Nucleus accumbens (tissue), 56 donors: ENCODE measurements around the gene FOXL3.

ENCODE experiments used
- DNase-seq, 56 donors: peaks; one replicate each; lab custom pipeline; 2025; lab: John Stamatoyannopoulos, UW

The FOXL3 gene

DNA sequence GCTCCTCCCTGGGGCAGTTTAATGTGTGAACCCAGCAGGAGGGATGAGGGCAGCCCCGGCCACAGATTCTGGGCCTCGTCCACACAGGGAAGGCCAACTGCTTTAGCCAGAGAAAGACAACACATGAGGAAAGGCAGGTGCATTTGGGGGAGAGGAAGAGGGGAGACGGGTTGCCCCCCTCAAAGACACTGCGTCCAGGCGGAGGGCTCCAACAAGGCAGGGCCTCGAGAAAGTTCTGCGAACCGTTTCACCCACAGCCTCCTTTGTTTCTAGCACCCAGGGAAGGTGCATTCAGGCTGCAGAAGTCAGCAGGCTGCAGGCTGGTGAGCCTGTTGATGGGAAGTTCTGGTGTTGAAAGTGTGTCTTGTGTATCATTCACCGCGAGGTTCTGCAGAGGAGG lies 10.1 kb downstream of the FOXL3 start:
- DNase-seq, result no peak

DNA sequence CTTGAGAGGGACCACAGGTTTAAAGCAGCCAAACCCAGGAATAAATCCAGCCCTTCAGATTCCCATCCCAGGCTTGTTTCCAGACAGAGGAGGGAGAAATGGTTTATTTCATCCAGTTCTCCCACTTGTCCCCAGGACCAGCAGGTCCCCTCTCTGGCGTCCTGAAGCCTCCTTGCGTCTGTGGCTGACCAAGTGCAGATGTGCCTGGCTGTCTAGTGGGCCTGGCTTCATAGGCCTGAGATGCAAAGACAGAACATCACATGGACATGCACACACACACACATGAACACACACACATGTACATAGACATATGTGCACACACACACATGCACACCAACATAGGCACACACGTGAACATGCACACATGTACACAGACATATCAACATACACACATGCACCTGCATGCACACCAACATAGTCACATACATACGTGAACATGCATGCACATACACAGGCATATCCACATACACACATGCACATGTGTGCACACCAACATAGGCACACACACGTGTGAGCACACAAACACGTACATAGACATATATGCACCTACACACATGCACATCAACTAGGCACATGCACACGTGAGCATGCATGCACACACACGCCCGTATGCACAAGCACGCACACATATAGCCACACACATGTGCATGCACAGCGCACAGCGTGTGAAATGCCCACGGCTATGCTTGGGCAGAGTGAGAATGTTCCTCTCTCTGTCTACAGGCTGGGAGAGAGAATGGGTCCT lies 10.7 kb downstream of the FOXL3 start:
- no peak for DNase-seq

DNA sequence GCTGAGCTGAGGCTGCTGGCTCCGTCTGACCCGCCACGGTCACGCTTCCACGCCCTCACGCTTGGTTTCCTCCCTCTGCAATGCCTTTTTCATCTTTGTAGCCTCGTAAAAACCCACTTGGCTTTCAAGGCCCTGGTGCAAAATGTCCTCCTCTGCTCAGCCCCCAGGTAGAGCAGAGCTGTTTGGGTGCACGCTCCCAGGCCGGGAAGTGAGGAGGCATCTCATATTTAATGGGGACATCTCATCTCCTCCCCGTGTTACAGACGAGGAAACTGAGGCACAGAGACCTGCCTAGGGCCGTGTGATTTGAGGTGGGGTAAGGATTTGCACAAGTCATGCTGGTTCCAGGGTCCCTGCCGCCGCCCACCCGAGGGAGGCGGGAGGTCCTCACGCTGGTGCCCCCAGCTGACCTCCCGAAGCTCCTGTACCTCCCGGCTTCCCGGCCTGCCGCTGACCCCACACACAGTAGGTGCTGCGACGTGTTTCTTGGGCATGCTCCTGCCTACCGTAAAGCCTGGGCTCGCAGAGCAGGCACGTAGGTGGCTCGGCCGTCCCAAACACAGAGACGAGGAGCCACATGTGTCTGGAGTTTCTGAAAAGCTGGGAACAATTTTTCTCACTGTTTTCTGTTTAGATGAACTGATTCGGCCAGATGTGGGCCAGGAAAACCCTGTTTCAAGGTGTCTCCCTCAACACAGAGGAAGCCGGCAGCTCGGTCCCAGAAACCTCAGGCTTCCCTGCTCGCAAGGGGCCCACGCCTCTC lies 11.5 kb downstream of the FOXL3 start:
- no peak for DNase-seq

DNA sequence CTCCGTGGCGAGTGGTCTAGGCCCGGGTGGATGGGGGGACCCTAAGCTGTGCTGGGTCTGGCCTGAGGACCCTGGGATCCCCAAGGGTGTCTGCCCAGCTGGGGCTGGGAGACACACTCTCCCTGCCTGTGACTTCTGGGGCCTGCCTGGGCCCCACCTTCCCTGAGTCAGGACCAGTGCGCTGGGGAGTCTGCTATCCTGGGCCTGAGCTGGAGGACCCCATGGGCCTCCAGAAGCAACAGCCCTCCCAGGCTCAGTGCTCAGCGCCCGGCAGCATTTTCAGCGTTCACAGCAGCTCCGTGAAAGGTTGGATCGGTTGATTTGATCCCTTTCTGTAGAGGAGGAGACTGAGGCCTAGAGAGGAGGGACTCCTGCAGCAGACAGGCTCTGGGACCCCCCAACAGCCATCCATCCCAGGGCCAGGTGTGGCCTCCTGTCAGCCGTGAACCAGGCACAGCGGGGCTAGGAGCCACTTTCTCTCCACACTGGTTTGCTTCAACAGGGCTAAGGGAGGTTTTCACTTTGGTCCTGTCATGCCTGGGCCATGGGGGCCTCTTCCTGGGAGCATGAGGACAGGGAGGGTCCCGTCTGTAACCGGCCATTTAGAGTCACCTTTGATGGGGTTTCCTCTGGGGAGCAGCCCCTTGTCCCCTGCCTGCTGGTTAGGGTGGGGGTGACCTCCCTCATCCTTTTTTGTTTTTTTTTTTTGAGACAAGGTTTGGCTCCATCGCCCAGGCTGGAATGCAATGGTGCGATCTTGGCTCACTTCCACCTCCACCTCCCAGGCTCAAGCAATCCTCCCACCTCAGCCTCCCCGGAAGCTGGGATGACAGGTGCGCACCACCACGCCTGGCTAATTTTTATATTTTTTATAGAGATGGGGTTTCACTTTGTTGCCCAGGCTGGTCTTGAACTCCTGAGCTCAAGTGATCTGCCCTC lies 12.4 kb downstream of the FOXL3 start:
- DNase-seq, result no peak

DNA sequence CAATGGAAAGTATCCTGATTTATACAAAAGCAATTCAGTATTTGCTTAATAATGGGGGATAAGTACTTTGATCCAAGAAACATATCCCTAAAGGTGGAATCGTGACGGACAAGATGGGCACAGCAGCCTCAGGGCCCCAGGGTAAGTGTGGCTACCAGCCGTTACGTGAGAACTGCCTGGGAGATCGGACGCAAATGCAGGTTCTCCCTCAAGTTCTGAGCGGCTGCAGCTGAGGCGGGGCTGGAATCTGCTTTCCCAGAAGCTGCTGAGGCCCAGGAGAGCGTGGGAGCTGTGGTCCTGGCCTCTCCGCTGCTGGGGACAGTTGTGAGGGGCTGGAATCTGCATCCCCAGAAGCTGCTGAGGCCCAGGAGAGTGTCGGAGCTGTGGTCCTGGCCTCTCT lies 13.5 kb downstream of the FOXL3 start:
- no peak for DNase-seq

DNA sequence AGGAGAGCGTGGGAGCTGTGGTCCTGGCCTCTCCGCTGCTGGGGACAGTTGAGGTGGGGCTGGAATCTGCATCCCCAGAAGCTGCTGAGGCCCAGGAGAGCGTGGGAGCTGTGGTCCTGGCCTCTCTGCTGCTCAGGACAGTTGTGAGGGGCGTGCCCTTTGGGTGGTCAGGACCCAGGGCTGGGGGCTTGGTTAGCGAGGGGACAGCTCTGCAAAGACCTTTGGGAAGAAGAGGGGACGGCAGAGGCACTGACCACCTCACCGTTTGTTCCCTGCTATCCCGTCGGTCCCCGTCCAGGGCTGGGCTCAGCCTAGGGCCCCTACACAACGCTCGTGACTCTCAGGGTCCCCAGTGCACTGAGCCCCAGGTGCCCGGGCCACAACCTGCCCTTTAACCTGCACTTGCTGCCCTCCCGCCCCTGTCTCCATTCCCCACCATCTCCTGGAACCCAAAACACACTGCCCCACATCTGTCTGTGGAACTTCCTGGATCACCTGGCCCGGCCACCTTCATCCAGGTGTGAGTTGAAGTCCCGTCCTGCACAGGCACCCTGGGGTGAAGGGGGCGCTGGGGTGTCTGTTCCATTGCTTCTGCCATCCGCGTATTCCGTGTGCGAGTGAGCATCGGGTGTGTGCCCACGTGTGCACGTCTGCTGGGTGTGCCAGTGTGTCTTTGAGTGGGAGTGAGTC lies 14.1 kb downstream of the FOXL3 start:
- no peak for DNase-seq

DNA sequence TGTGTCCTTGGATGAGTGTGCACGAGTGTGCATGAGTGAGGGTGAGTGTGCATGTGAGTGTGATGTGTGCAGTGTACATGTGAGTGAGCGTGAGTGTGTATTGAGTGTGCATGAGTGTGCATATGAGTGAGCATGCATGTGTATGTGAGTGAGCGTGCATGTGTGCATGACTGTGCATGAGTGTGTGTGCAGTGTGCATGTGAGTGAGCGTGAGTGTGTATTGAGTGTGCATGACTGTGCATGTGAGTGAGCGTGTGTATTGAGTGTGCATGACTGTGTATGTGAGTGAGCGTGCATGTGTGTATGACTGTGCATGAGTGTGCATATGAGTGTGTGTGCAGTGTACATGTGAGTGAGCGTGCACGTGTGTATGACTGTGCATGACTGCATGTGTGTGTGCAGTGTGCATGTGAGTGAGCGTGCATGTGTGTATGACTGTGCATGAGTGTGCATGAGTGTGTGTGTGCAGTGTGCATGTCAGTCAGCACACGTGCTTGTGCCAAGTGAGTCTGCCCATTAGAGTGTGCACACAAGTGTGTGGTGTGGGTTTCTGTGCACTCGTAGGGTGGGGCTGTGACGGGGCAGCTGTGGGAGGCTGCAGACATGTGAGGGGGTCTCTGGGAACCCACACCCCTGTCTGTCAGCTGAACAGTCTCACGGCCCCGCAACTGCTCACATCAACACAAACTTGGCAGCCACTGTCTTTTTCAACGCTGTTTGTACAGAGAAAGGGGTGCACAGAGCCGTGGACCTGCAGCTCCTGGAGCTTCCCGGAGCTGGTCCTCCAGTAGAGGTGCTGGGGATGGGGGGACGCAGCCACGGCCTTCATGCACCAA lies 14.8 kb downstream of the FOXL3 start:
- DNase-seq, result no peak

DNA sequence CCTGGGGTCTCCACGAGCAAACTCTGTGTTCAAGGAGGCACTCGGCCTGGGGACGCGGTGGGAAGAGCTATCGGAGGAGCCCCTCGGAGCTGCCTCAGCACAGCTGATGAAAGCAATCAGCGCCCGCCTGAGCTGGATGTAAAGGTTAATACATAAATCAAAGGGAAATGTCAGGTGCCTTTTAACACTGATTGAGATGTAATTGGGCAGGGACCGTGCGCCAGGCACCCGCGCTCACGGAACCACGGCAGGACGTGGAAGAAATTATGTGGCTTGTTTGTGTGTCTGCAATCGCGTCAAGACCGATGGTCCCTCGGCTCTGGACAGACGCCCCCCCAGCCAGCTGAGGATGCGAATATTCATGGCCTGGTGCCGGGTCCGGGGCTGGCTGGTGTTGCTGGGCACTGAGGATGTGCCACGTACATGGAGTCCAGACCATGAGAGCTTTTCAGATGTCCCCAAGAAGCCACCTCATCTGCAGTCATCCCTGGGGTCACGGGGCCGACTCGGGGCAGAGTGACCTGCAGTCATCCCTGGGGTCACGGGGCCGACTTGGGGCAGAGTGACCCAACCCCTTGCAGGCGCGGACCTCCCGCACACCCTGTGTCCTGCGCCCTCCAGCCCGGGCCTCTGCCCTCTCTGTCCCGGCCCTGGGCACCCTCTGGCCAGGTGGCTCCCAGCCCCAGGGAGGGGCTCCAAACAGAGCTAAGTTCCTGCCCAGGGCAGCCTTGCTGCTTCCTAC lies 15.6 kb downstream of the FOXL3 start:
- no peak for DNase-seq

DNA sequence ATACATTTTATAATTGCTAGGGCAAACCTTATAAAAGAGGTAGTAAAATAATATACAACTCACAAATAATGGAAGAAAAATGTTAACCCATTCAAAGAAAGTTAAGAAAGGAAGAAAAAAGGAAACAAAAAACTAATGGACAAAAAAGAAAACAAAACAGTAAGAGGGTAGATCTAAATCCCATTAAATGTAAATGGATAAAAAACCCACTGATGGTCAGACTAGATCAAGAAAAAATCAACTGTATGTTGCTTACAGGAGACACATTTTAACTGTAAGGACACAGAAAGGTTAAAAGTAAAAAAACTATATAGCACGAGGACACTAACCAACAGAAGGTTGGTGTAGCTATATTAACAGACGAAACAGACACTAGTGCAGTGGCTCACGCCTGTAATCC lies 18.0 kb downstream of the FOXL3 start:
- no peak for DNase-seq

DNA sequence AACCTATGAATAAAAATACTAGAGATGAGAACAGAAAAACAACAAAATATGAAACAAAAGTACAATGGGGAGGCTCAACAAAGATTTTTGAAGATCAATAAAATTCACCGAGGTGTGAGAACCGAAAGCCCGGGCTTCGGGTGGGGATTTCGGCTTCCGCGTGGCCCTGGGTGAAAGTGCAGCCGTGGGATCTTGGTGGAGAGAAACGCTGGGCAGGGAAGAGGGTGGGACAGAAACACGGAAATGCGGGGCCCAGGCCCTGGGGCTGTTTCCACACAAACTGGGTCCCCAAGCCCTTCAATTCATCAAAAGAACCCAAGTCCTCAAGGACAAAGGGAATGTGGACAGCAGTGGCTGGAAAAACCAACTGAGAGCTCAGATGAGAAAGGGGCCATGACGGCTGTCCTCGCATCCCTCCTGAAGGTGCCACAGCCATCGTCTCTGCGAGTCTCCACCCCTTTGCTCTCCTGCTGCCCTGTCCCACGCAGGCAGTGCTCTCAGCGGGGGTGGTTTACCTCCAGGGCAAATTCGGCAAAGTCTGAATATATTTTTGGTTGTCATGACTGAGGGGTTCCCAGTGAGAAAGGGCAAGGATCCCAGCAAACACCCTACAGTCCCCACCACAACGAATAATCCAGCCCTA lies 19.7 kb downstream of the FOXL3 start:
- DNase-seq, result no peak

DNA sequence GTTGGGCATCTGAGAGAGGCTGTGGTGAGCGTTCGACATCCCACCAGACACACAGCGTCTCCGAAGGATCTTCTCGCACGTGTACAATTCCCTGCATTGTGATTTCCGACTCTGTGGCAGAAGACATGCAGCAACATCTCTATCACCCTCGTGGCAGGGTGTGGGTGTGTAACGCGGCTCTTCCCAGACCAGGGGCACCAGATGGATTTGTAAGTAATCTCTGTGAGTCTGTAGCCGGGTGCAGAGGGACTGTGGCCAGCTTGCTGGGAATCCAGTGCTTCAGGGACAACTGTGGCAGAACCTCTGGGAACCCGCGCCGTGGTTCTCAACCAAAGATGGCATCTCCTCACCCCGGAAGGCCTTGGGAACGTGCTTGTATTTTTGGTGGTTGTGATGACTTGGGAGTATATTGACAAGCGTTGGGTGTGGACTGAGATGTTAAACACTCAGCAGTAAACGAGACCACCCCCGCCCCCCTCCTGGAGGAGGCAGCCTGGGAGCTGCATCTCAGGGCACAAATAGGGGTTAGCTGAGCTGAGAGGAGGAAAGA lies 21.2 kb downstream of the FOXL3 start:
- DNase-seq, result no peak

DNA sequence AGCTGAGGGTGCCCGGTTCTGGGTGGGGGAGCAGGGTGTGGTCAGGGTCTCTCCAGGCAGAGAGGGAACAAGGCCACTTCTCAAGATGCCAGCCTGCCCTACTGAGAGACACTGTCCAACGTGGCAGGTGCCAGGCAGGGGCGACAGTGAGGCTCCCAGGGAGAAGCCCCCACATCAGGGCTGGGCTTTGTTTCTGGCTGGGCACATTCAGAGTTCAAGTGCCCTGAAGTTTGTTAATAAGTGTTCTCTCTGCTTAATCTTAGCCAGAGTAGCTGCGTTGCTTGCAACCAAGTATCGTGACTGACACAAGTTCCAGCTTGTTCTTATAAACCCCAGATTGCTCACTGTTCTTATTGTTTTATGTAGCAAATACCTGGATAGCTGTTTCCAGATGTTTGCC lies 21.8 kb downstream of the FOXL3 start:
- DNase-seq, result no peak

DNA sequence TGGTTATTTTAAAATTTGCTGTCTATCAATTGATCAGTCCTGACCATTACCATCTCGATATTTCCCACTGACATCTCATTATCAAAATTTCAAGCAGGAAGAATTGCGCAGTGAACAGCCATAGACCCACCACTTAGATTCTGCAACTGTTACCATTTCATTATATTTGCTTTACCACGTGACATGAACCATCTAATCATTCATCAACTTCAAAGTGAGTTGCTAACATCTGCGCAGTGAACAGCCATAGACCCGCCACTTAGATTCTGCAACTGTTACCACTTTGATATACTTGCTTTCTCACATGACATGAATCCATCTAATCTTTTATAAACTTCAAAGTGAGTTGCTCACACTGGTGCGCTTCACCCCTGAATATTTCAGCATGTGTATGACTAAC lies 22.5 kb downstream of the FOXL3 start:
- no peak for DNase-seq

DNA sequence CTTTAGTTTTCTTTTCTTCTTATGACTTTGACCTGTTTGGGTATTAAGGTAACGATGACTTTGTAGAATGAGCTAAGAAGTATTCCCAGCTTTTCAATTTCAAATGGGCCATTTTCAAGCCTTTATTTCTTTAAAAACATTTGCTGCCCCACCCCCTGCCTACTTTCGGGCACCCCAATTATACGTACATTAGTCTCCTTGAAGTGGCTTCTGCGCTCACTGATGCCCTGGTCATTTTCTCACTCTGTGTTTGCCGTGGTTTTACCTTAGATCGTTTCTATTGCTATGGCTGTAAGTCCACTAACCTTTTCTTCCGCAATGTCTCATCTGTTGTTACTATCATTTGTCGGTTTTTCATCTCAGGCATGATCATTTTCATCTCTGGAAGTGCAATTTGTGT lies 24.9 kb downstream of the FOXL3 start:
- no peak for DNase-seq

DNA sequence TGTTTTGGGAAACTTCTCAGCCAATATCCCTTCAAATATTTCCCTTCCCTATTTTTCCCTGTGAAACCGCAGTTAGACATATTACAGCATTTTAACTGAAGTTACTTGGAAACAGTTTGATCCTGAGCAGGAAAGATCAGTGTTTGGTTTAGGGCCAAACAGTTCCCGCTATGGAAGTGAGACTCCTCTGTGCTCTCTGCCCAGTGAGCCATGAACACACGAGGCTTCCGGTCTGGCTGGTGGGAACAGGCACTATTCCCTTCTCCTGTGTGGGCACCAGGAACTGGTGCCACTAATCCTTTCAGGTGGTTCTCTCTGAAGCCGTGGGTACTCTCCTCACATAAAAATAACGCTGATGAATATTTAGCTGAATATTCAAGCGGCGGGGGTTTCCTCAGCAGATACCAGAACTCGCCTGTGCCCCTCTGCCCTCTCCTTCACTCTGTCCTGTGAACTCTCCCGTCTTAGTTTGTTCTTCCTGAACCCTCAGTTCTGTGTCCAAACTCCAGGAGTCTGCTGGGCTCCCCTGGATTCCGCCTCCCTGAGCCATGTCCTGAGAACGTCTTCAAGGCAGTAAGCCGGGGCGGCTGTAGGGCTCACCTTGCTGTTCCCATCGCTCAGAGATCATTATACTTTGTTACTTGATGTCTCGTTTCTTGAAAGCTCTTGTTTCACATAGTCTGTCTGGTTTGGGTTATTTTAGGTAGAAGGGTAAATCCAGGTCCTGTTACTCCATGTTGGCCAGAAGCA lies 25.7 kb downstream of the FOXL3 start:
- DNase-seq, result no peak

DNA sequence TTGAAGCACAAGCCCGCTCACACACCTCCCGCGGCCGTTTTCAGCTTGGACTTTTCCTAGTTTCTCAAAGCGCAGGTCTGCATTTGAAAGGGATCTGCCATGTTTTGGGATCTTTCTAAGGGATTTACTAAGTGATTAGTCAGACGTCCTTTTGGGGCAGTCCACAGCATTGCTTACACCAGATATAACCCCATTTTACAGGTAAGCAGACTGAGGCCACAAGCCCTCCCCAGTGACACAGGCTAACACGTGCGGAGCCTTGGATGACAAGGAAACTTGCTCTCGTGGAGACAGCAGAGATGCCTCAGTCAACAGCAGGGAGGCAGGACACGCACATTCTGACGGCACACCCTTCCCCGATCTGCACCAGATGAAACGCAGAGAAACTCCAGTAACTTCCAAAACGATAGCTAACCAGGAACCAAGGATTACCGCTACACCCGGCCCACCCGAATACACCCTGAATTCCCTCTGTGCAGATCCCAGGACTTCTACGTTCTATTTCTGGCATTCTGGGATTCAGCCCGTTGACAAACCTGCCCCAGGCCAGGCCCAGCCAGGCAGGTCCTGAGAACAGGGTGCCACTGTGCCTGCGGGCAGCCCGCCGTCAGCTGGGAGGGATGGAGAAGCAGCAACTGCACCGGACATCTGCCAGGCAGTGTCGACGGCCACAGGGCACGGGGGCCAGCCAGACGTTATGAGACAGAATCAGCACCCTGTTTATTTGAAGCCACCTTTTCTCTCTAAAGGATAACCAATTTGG lies 27.9 kb downstream of the FOXL3 start:
- no peak for DNase-seq

DNA sequence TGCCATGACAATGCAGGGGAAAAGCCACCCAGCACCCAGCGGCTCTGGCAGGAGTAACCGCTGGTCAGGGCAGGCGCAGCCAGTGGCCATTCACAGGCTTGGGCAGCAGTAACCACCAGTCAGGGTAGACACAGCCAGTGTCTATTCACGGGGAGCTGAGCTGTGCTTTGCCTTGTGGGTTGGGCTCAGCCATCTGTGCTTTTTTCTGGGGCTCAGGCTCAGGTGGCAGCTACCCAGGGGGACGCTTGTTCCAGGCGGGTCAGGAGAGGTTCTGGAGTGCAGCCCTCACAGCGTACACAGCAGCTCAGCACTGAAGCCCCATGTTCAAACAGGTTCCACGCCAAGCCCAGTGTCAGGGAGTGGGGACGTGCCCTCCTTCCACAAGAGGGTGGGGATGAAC lies 28.5 kb downstream of the FOXL3 start:
- DNase-seq, result peak in 1 of 56 donors; percentile 25
